PC-3 (cell line): ENCODE results near the gene TBC1D25. TPM values are rescaled to one million over a fixed set of nuclear protein-coding genes. Genes with fewer than 3 reads are reported as not detected.

Source experiments
- ATAC-seq: fragments of 200-7000 bp; cut with Tn5 transposase; 2 replicates; pipeline ENCODE4 v1.9.1; 2020; ENCODE audit warnings: mild to moderate bottlenecking, moderate library complexity
- BruUV-seq: library from RNA; stranded (reverse); fragments of 400-500 nt; replicated peaks from 2 replicates; lab custom pipeline; 2021; lab: Mats Ljungman, UMichigan
- CTCF ChIA-PET: fragments of 300-600 bp; sonication (Branson Sonifier 250); formaldehyde crosslinking; loops from one replicate; lab custom pipeline; 2022; ENCODE audit warnings: antibody characterized with exemption; lab: Charles Lee
- POLR2A ChIA-PET: fragments of 300-600 bp; sonication (Branson Sonifier 250); formaldehyde crosslinking; loops from one replicate; lab custom pipeline; 2022; ENCODE audit warnings: antibody characterized with exemption; ENCODE audit not compliant: unreplicated experiment; lab: Charles Lee
- DNase-seq: peaks from one replicate; pipeline ENCODE4 v3.0.0-alpha.2; 2015
- H2AFZ ChIP-seq: fragments of 300-600 bp; sonication (generic); 2 replicates; pipeline ENCODE4 v1.6.0; 2016; ENCODE audit warnings: antibody characterized with exemption, low read length
- H3F3A ChIP-seq: fragments of 300-600 bp; sonication (generic); one replicate; pipeline ENCODE4 v1.6.0; 2017; ENCODE audit warnings: antibody characterized with exemption, low read length, control low read depth, mild to moderate bottlenecking; ENCODE audit not compliant: unreplicated experiment
- H3K27ac ChIP-seq: fragments of 300-600 bp; sonication (generic); 2 replicates; pipeline ENCODE4 v1.5.1; 2016; ENCODE audit warnings: mild to moderate bottlenecking, low read length
- H3K27me3 ChIP-seq: fragments of 300-600 bp; sonication (generic); 2 replicates; pipeline ENCODE4 v1.6.1; 2016; ENCODE audit warnings: low read length, mixed read lengths
- H3K36me3 ChIP-seq: fragments of 300-600 bp; sonication (generic); 2 replicates; pipeline ENCODE4 v1.6.1; 2016; ENCODE audit warnings: low read depth, mixed run types, low read length, mixed read lengths
- H3K4me1 ChIP-seq: fragments of 300-600 bp; sonication (generic); 2 replicates; pipeline ENCODE4 v1.5.1; 2016; ENCODE audit warnings: low read length; ENCODE audit not compliant: insufficient read depth
- H3K4me2 ChIP-seq: fragments of 300-600 bp; sonication (generic); 2 replicates; pipeline ENCODE4 v1.6.0; 2016; ENCODE audit warnings: low read length
- H3K4me3 ChIP-seq: fragments of 300-600 bp; sonication (generic); 2 replicates; pipeline ENCODE4 v1.5.1; 2016; ENCODE audit warnings: mild to moderate bottlenecking, low read length, mixed read lengths
- H3K79me2 ChIP-seq: fragments of 300-600 bp; sonication (generic); 2 replicates; pipeline ENCODE4 v1.6.1; 2017; ENCODE audit warnings: low read length, mixed read lengths
- H3K9ac ChIP-seq: fragments of 300-600 bp; sonication (generic); 2 replicates; pipeline ENCODE4 v1.6.0; 2016; ENCODE audit warnings: mild to moderate bottlenecking, low read length
- H3K9me2 ChIP-seq: fragments of 300-600 bp; sonication (generic); replicated peaks from 2 replicates; pipeline ENCODE4 v1.6.1; 2016; ENCODE audit warnings: mixed run types, low read length, mixed read lengths
- H3K9me3 ChIP-seq: fragments of 300-600 bp; sonication (generic); 2 replicates; pipeline ENCODE4 v1.6.1; 2016; ENCODE audit warnings: low read length, mixed read lengths
- H4K20me1 ChIP-seq: fragments of 300-600 bp; sonication (generic); 2 replicates; pipeline ENCODE4 v1.6.1; 2016; ENCODE audit warnings: low read length, mixed read lengths
- CTCF ChIP-seq: fragments of 300-600 bp; sonication (generic); conservative IDR thresholded peaks from 2 replicates; pipeline ENCODE4 v1.5.1; 2017; ENCODE audit warnings: antibody characterized with exemption, low read depth, mild to moderate bottlenecking, low read length
- EZH2 ChIP-seq: fragments of 300-600 bp; sonication (generic); IDR thresholded peaks from one replicate; pipeline ENCODE4 v1.6.1; 2017; ENCODE audit warnings: antibody characterized with exemption, mild to moderate bottlenecking, low read length; ENCODE audit not compliant: unreplicated experiment
- EZH2phosphoT487 ChIP-seq: fragments of 300-600 bp; sonication (generic); IDR thresholded peaks from 2 replicates; pipeline ENCODE4 v1.6.1; 2018; ENCODE audit warnings: mild to moderate bottlenecking, antibody characterized with exemption, low read length, borderline replicate concordance
- intact Hi-C: fragments of 100-400 bp; cut with micrococcal nuclease; formaldehyde crosslinking; loops from 2 replicates; pipeline ENCODE4 v1.9.0; 2023
- total RNA-seq: library from RNA; depleted of rRNA; stranded (reverse); fragments of >200 nt; gene quantifications from 2 replicates; pipeline ENCODE4 v1.2.3, GENCODE V29; 2014

The TBC1D25 gene
- total RNA-seq, 1 experiment from 2014 or later: 11.3 TPM

- peak within 1 kb of the TSS; percentile 99 for H3K9ac ChIP-seq
- intact Hi-C loops: loop anchor here (1.0 to 5.0 kb wide), 2 partner anchors 23 to 120 kb away; partner anchors contain the start of genes FTSJ1 and RBM3
- no peaks in the 10 kb centered on the region for H3K9me3 ChIP-seq
- peak within 1 kb of the TSS; percentile 99 for H3K27ac ChIP-seq
- no peaks in the 10 kb centered on the region for H3K9me2 ChIP-seq
- peak within 1 kb of the TSS; percentile 90 for H3K4me2 ChIP-seq
- CTCF ChIA-PET: no interaction called here
- BruUV-seq: TSS peak; percentile 80
- peaks cover 5% of the 10 kb centered on the region; the same call in 1 of the 2 replicates for H3K36me3 ChIP-seq
- POLR2A ChIA-PET: interaction anchor here (0.6 to 0.7 kb wide), 2 partner anchors 10 to 70 kb away, joined by 3 read pairs; no protein-coding TSS in a partner anchor
- no peaks in the 10 kb centered on the region for H4K20me1 ChIP-seq
- no peak for TF ChIP-seq EZH2phosphoT487
- TF ChIP-seq EZH2: no peak
- no peak for TF ChIP-seq CTCF
- ATAC-seq (peak; percentile 89), DNase-seq (peak; percentile 96)
- H3K27me3 ChIP-seq: no peaks in the 10 kb centered on the region
- H3F3A ChIP-seq: no peaks in the 10 kb centered on the region
- H3K4me3 ChIP-seq: peak within 1 kb of the TSS; percentile 82
- H3K4me1 ChIP-seq: peaks cover 8% of the 10 kb centered on the region
- peaks cover 10% of the 10 kb centered on the region for H3K79me2 ChIP-seq
- peak within 1 kb of the TSS; percentile 73 for H2AFZ ChIP-seq
These were observed 58.1 kb downstream of the TBC1D25 start, which contains the start of gene WDR13 for GRCh38 chrX:48597353-48598264. Gene WDR13, plus strand, starts transcription at chrX:48597492. Its CDS starts 505 bp downstream, at chrX:48597997.

- ChIA-PET CTCF (no interaction called here), POLR2A (interaction anchor here (0.6 kb wide), 1 partner anchor 69 kb away, joined by 3 read pairs; no protein-coding TSS in a partner anchor)
- H3K27ac ChIP-seq: no peak overlapping the region
- H3K4me2 ChIP-seq: peak overlapping the region; percentile 90
- no peaks in the 10 kb centered on the region for H4K20me1 ChIP-seq
- no peaks in the 10 kb centered on the region for H3K27me3 ChIP-seq
- intact Hi-C loops: loop anchor here (5.0 kb wide), 1 partner anchor 121 kb away; the partner anchor contains the start of gene FTSJ1
- no peak overlapping the region for H2AFZ ChIP-seq
- BruUV-seq: no TSS peak
- peak overlapping the region; percentile 99 for H3K9ac ChIP-seq
- peaks cover 10% of the 10 kb centered on the region for H3K79me2 ChIP-seq
- DNase-seq: no peak
- H3K36me3 ChIP-seq: peaks cover 5% of the 10 kb centered on the region; the same call in 1 of the 2 replicates
- no peaks in the 10 kb centered on the region for H3F3A ChIP-seq
- no peak for ATAC-seq
- peaks cover 8% of the 10 kb centered on the region for H3K4me1 ChIP-seq
- no peaks in the 10 kb centered on the region for H3K9me2 ChIP-seq
- H3K9me3 ChIP-seq: no peaks in the 10 kb centered on the region
- peak overlapping the region; percentile 82 for H3K4me3 ChIP-seq
- no peak for TF ChIP-seq EZH2phosphoT487
- no peak for TF ChIP-seq EZH2
- TF ChIP-seq CTCF: no peak
These were observed 59.1 kb downstream of the TBC1D25 start for GRCh38 chrX:48598614-48599013.
